Raji (cell line): ENCODE data around the gene VPS41.

Experiments used
- POLR2A ChIP-seq: IDR thresholded peaks from 2 replicates; pipeline ENCODE4 v1.6.1; 2011; ENCODE audit warnings: low read depth, low read length, control low read depth; ENCODE audit not compliant: insufficient read depth

The VPS41 gene

GRCh38 chr7:38694326-38694725 is 214.7 kb downstream of the VPS41 start:
- no peak for TF ChIP-seq POLR2A

DNA sequence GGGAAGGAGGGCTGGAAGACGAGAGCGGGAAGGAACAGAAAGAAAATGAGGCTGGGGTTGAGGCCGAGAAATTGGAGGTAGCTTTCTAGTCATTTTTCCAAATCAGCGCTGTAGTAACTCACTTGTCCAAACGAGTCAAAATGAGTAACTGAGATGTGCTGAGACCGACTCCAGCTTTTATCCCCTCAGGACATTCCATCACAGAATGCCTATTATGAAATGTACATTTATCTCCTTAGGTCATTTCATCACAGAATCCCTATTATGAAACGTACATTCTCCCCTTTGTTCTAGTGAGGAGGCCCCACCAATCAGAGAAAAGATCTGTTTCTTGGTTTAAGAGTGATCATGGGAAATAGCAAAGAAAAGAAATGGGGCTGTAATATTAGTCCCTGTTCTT is 222.1 kb downstream of the VPS41 start:
- TF ChIP-seq POLR2A: no peak

GRCh38 chr7:38685851-38686250 is 223.1 kb downstream of the VPS41 start:
- no peak for TF ChIP-seq POLR2A

GRCh38 chr7:38682606-38683005 is 226.4 kb downstream of the VPS41 start:
- no peak for TF ChIP-seq POLR2A

DNA sequence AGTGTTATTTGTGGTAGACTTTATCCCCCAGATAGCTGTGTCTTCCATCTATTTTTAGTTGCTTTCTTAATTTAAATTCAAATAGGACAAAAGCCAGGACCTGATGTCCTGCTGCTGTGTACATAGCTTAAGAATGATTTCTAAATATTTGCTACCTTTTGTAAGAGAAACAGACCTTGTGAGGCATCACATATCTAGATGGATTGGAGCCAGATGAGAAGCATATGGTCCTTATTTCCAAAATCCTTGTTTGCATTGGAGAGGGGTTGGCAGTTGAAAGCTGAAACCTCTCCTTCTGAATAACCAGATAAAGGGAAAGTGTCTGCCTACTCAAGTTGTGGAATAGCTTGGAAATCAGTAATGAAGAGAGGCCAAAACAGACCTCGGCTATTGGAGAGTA is 227.1 kb downstream of the VPS41 start:
- no peak for TF ChIP-seq POLR2A

GRCh38 chr7:38679419-38679818 is 229.6 kb downstream of the VPS41 start:
- no peak for TF ChIP-seq POLR2A

DNA sequence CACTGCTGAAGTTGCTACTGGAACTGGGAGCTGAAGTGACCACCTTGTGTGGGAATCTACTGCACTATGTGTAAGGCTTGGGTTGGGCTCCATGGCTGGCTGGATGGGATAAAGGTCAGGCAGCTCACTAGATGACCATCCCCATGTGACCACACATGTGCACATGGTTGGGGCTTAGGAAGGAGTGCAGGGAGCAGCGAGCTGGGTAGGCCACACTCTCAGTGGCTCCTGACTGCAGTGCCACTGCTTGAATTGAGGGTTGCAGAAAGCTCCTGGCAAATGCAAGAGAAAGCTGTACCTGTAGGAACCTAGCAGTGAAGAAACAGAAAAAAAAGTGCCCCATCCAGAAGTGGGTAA is 230.3 kb downstream of the VPS41 start:
- no peak for TF ChIP-seq POLR2A

- TF ChIP-seq POLR2A: no peak
Measured at GRCh38 chr7:38677981-38678697, 230.9 kb downstream of the VPS41 start.

- no peak for TF ChIP-seq POLR2A
Measured at GRCh38 chr7:38675494-38676106, 233.4 kb downstream of the VPS41 start.

- TF ChIP-seq POLR2A: no peak
Measured at GRCh38 chr7:38674513-38674912, 234.5 kb downstream of the VPS41 start.

GRCh38 chr7:38673795-38674194 is 235.2 kb downstream of the VPS41 start:
- no peak for TF ChIP-seq POLR2A
